HG03575 (cell line): ENCODE measurements around the gene COQ4.
"Not testable (repeated sequence)": the region's sequence is repeated elsewhere in the genome, so short reads cannot be mapped to it uniquely, and the experiment has no call there.

Experiments used
- ATAC-seq: cut with Tn5 transposase; IDR thresholded peaks from one replicate; pipeline ENCODE4 v1.9.1; 2021; ENCODE audit not compliant: unreplicated experiment, insufficient number of reproducible peaks, low FRiP score; ENCODE audit errors: extremely low read depth

Gene COQ4

GRCh38 chr9:128338852-128339614, 16.4 kb downstream of the COQ4 start:
- ATAC-seq: not testable (repeated sequence)

DNA sequence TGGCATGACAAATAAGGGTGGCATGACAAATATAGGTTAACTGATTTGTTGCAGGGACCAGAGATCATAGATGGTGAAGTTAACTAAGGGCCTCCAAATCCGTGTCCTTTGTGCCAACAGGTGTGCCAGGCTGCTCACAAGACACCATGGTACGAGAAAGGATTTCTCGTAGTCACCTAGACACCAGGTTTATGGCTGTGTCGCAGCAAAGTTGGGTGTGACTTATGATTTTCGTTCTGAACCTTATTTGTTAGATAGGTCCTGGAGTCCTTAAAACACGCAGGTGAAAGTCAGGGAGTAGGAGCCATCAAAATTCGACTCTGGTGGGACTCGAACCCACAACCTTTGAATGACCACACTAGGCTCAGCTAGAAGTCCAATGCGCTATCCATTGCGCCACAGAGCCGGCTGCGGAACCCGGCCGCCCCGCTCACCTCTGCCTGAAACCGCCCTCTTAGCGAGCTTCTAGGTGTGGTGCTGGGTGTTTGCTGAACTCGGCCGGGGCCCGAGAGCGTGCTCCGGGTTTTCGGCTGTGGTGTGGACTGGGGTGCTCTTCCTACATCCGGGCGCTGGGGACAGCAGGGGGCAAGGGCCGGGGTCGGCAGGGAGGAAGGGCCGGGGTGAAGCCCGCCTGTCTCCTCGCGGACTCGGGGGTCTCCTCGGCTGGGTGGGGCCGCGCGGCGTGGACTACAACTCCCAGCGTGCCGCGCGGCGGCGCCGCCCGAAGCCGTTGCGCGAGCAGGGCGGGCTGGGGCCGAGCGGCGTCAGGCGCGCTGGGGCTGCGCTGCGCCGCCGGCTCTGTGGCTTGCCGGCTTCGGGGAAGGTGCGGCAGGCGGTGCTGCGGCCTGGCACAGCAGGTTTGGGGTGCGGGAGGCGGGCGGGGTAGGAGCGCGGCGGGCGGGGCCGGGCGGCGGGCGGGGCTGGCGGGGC, 17.4 kb downstream of the COQ4 start, which contains the start of gene SLC27A4:
SLC27A4 (plus strand) TSS at position 767 of the 930 bp plus-strand sequence. CDS start 2,606 bp downstream, outside the sequence.
- no peak for ATAC-seq

GRCh38 chr9:128340691-128341434, 18.2 kb downstream of the COQ4 start:
- no peak for ATAC-seq

DNA sequence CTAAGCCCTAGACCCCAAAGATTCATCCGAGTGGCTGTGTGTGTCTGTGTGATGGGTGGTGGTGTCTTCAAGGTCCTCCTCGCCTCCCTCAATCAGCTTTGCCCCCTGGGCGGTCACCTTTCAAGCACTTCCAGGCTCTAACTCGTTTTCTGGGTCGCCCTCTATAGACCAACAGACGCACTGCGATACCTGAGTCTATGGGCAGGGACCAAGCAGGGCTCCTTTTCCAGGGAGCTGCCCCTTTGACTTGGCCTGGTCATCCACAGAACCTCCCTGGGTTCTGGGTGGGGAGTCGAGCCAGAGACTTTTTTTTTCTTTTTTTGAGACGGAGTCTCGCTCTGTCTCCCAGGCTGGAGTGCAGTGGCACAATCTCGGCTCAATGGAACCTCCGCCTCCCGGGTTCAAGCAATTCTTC, 18.8 kb downstream of the COQ4 start:
- no peak for ATAC-seq

DNA sequence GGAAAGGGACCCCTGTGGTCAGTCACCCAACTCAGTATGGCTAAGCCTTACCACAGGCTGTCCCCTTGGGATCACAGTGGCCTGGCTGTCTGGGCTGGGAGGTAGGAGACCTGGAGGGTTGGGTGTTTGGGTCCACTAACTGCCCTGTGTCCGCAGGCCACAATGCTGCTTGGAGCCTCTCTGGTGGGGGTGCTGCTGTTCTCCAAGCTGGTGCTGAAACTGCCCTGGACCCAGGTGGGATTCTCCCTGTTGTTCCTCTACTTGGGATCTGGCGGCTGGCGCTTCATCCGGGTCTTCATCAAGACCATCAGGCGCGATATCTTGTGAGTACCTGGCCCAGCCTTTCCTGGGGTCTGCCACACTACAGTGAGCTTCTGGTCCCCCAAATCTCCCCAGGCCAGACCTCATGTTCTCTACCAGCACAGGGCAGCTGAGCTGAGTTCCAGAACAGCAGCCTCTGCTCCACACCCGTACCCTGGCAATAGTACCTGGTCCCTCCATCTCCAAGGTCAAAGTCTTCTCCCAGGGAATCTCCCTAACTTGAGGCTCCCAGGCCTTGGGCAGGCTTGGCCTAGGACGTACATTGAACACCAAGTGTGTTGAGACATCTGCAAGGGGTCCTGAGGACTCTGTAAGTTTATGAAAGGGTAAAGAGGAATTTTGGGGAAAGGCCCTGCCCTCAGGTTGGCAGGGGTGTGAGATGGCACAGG, 20.5 kb downstream of the COQ4 start:
- no peak for ATAC-seq

DNA sequence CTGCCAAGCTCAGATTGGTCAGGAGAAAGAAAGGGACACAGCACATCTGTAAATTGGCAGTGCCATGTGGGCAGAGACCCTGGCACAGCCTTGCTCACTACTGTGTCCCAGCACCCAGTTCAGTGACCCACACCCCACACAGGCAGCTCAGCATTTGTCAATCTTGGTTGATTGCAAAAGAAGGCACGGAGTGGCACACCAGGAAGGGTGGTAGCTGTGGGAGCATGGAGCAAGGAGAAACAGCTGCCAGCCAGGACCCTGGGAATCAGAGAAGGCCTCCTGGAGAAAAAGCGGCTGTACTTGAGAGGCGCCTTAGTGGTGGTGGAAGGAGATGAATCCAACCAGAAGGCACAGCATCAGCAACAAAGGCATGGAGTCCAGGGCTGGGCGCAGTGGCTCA, 21.2 kb downstream of the COQ4 start:
- ATAC-seq: no peak

- ATAC-seq: no peak
These were observed 22.4 kb downstream of the COQ4 start for GRCh38 chr9:128344931-128345605.

DNA sequence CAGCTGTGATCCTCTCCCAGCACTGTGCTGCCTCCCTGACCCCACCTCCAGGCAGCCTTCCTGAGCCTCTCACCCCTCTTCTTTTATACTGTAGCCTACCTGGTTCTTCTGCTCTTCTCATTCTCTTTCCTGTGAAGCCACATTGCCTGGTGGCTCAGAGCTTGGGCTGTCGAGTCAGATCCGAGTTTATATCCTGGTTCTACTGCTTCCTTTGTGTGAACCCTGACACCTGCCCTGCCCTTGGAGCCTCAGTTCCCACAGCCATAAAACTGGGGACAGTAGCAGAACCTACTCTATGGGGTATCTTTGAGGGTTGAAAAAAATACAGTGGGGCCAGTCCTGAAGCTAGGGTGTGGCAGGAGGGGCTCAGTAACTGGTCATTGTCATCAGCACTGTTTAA, 26.5 kb downstream of the COQ4 start:
- ATAC-seq: no peak

DNA sequence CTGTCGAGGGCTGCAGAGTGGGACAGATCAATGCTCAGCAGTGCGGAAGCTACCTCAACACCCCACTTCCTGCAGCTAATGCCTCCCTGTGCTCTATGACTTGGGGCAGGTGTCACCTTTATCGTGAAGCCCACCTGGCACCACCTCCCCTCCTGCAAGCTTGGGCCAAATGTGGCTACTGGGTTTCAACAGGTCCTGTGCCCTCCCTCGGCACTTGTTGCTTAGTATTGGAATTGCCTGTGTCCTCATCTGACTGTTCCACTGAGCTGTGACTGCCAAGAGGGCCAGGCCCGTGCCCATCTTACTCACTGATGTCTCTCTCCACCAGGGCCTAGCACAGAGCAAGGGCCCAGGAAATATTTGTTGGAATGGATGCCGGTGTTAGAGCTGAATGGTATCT, 27.1 kb downstream of the COQ4 start:
- ATAC-seq: no peak

DNA sequence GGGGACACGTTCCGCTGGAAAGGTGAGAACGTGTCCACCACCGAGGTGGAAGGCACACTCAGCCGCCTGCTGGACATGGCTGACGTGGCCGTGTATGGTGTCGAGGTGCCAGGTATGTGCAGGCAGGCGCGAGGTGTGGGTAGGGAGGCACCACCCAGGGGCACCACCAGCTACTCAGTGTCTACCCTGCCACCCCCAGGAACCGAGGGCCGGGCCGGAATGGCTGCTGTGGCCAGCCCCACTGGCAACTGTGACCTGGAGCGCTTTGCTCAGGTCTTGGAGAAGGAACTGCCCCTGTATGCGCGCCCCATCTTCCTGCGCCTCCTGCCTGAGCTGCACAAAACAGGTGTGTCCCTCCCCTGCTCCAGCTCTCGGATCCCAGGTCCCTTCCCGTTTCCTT, 32.8 kb downstream of the COQ4 start:
- ATAC-seq: no peak

DNA sequence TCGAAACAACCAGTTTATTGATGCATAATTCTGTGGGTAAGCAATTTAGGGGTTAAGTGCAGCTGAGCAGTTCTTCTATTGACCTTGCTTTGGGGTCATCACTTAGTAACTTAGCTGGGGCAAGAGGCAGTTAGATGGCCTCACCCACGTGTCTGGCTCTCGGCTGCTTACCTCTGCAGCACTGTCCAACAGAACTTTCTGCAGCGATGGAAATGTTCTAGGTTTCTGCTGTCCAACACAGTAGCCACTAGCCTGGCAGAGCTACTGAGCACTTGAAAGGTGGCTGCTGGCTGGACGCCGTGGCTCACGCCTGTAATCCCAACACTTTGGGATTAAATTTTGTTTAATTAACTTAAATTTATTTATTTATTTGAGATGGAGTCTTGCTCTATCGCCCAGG, 35.5 kb downstream of the COQ4 start:
- ATAC-seq: no peak

DNA sequence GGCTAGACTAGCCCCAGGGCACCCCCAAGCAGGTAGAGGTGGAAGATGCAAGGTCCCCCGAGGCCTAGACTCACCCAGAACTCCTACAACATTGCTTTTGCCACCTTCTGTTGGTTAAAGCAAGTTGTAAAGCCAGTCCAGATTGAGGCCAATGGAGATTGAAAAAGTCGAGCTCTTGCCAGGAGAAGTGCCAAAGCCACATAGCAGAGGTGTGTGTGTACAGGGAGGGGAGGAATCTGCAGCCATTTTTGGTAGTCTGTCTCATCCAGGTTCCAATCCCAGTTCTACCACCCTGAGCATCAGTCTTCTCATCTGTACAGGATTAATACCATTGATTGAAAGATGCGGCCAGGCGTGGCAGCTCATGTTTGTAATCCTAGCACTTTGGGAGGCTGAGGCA, 36.2 kb downstream of the COQ4 start:
- ATAC-seq: no peak

DNA sequence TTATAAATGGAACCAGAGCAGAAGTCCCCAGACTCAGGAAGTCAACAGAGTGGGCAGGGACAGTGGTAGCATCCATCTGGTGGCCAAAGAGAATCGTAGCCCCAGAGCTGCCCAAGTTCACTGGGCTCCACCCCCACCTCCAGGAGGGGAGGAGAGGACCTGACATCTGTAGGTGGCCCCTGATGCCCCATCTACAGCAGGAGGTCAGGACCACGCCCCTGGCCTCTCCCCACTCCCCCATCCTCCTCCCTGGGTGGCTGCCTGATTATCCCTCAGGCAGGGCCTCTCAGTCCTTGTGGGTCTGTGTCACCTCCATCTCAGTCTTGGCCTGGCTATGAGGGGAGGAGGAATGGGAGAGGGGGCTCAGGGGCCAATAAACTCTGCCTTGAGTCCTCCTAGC, 38.2 kb downstream of the COQ4 start:
- no peak for ATAC-seq

GRCh38 chr9:128361296-128361985, 38.8 kb downstream of the COQ4 start:
- ATAC-seq: no peak

DNA sequence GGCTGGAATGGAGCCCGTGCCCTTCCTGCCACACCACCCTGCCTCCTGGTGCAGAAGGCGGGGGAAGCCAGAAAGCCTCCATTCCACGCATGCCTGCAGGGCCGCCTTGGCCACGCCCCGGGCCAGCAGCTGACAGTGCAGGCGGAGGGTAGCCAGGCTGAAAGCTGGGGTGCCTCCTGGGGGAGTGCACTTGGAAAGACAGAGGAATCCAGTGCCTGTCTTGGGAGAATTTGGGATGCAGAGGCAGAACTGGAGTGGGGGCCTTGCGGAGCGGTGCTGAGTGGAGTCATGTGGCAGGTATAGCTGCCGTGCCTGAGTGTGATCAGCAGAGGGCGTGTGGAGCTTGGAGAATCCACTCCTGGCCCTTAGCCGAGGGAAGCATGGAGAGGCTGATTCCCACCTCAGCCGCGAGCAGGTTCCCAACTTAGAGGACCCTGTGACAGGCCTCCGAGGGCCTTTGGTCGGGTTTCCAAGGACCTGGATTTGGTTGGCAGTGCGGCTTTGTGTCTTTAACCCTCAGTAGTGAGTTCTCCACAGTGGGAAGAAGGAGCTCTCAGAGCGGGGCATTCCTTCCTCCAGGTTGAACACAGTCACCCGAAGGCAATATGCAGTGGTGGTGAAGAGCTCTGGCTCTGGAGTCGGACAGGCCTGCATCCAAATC, 39.5 kb downstream of the COQ4 start:
- ATAC-seq: no peak

DNA sequence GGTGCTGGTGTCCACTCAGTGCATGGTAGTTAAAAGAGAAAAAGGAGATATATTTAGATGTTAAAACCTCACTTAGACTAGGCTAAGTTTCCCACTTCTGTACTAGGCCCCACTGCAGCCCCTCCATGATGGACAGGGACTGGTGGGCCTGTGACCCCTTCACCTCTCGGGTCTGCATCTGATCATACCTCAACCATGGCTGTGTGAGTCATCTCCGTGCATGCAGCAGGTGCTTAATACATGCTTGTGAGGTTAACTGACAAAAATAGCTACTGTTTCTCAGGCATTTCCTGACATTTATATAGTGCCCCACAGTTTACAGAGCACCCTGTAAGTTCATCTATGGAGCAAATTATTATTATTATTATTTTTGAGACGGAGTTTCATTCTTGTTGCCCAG, 40.1 kb downstream of the COQ4 start:
- no peak for ATAC-seq

DNA sequence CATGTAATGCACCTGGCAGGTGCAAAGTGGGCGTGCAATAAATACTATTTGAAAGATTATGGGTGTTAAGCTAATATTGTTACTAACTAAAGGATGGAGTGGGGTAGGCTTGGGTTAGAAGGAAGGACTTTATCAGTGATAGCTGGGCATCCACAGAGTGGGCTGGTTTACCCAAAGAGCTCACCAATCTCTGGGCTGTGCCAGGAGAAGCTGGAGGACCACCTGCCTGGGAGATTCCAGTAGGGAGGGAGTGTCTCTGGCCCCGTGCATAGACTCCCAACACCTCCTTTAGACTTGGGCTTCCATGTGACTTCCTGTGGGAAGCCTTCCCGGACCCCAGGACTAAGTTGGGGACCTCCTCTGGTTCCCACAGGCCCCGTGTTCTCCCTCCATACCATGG, 42.9 kb downstream of the COQ4 start:
- ATAC-seq: no peak
